ENCODE data around the gene SUMO3.

GRCh38 chr21:44822484-44823178 is 4.8 kb upstream of the SUMO3 start:
- TF ChIP-seq CTCF (IDR thresholded peaks at IDR 0.05) (no peak), POLR2A (IDR thresholded peaks at IDR 0.05) (no peak), POLR2AphosphoS5 (IDR thresholded peaks at IDR 0.05) (no peak), EP300 (IDR thresholded peaks at IDR 0.05; ENCODE audit: low read depth) (no peak)
